Ovary (tissue), 3 donors: ENCODE results near the gene TNS3.

Source experiments
- POLR2A ChIP-seq: fragments of 450-650 bp; IDR thresholded peaks from one replicate; pipeline ENCODE4 v1.6.1; 2017; ENCODE audit warnings: antibody characterized with exemption, mild to moderate bottlenecking, moderate library complexity
- TF ChIP-seq, protein P1 (sequence below), 3 donors: fragments of 450-650 bp in 2 of 3; fragments of 200-600 bp in 1 of 3; IDR thresholded peaks; one replicate each; pipeline versions ENCODE4 v1.5.1 to v1.8.0; 2016 to 2022; ENCODE audit warnings: antibody characterized with exemption in 3 of 3, mild to moderate bottlenecking in 1 of 3
- donor health status: DM: no; HTN: no; CAD: no.

DNA sequence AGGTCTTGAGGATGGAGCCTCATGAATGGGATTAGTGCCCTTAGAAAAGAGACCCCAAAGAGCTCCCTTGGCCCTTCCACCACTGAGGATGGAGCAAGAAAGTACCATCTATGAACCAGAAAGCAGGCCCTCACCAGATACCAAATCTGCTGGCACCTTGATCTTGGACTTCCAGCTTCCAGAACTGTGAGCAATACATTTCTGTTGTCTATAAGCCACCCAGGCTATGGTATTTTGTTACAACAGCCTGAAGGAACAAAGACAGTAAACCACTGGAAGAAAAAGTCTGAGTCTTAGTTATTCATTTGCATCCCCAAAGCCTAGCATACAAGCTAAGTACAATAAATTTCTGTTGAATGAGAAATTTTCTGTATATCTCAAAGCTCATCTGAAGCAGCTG lies 37.9 kb upstream of the TNS3 start:
- TF ChIP-seq, protein P1, sequence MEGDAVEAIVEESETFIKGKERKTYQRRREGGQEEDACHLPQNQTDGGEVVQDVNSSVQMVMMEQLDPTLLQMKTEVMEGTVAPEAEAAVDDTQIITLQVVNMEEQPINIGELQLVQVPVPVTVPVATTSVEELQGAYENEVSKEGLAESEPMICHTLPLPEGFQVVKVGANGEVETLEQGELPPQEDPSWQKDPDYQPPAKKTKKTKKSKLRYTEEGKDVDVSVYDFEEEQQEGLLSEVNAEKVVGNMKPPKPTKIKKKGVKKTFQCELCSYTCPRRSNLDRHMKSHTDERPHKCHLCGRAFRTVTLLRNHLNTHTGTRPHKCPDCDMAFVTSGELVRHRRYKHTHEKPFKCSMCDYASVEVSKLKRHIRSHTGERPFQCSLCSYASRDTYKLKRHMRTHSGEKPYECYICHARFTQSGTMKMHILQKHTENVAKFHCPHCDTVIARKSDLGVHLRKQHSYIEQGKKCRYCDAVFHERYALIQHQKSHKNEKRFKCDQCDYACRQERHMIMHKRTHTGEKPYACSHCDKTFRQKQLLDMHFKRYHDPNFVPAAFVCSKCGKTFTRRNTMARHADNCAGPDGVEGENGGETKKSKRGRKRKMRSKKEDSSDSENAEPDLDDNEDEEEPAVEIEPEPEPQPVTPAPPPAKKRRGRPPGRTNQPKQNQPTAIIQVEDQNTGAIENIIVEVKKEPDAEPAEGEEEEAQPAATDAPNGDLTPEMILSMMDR (IDR thresholded peaks at IDR 0.05), result no peak
- no peak for TF ChIP-seq POLR2A
